Neural progenitor cell (in vitro differentiated cells): Measurements from ENCODE around the gene RUNX1. TPM values are rescaled to one million over a fixed set of nuclear protein-coding genes. Genes with fewer than 3 reads are reported as not detected.
A peak's percentile ranks its signal among the peaks of the same experiment; 100 is the strongest.

Source experiments
- DNase-seq: peaks from one replicate; pipeline ENCODE4 v3.0.0-alpha.2; 2016; ENCODE audit warnings: low spot score
- H2AFZ ChIP-seq: fragments of 200-600 bp; sonication (generic); replicated peaks from 2 replicates; pipeline ENCODE4 v1.6.1; 2016; ENCODE audit warnings: antibody characterized with exemption
- H3F3A ChIP-seq: fragments of 200-600 bp; sonication (generic); 2 replicates; pipeline ENCODE4 v1.6.1; 2016; ENCODE audit warnings: antibody characterized with exemption, low read depth
- H3K27ac ChIP-seq: fragments of 200-600 bp; sonication (generic); 2 replicates; pipeline ENCODE4 v1.5.1; 2016; ENCODE audit warnings: mild to moderate bottlenecking
- H3K27me3 ChIP-seq: fragments of 200-600 bp; sonication (generic); 2 replicates; pipeline ENCODE4 v1.6.1; 2016; ENCODE audit warnings: mild to moderate bottlenecking, moderate library complexity
- H3K36me3 ChIP-seq: fragments of 200-600 bp; sonication (generic); 2 replicates; pipeline ENCODE4 v1.5.1; 2016
- H3K4me1 ChIP-seq: fragments of 200-600 bp; sonication (generic); 2 replicates; pipeline ENCODE4 v1.6.1; 2016; ENCODE audit warnings: mixed run types
- H3K4me2 ChIP-seq: fragments of 200-600 bp; sonication (generic); 2 replicates; pipeline ENCODE4 v1.6.1; 2016
- H3K4me3 ChIP-seq: fragments of 200-600 bp; sonication (generic); 2 replicates; pipeline ENCODE4 v1.5.1; 2016
- H3K79me2 ChIP-seq: fragments of 200-600 bp; sonication (generic); 2 replicates; pipeline ENCODE4 v1.6.1; 2016; ENCODE audit warnings: low read depth
- H3K9ac ChIP-seq: fragments of 200-600 bp; sonication (generic); 2 replicates; pipeline ENCODE4 v1.6.1; 2016
- H3K9me3 ChIP-seq: fragments of 200-600 bp; sonication (generic); 2 replicates; pipeline ENCODE4 v1.5.1; 2016; ENCODE audit warnings: low read depth
- H4K20me1 ChIP-seq: fragments of 200-600 bp; sonication (generic); 2 replicates; pipeline ENCODE4 v1.6.1; 2016; ENCODE audit warnings: low read depth
- H3K27ac Mint-ChIP-seq: 3 replicates; pipeline ENCODE4 v1.8.0; 2021; ENCODE audit warnings: mixed read lengths
- H3K27me3 Mint-ChIP-seq: 2 replicates; pipeline ENCODE4 v1.8.0; 2022; ENCODE audit warnings: low read depth, mild to moderate bottlenecking, inconsistent platforms, moderate library complexity, mixed read lengths; ENCODE audit not compliant: insufficient read depth
- H3K36me3 Mint-ChIP-seq: 3 replicates; pipeline ENCODE4 v1.8.0; 2021; ENCODE audit warnings: mixed read lengths
- H3K4me1 Mint-ChIP-seq: 3 replicates; pipeline ENCODE4 v1.8.0; 2021; ENCODE audit warnings: mixed read lengths
- H3K4me3 Mint-ChIP-seq: 3 replicates; pipeline ENCODE4 v1.8.0; 2021; ENCODE audit warnings: mild to moderate bottlenecking, moderate library complexity, mixed read lengths
- H3K9me3 Mint-ChIP-seq: 3 replicates; pipeline ENCODE4 v1.8.0; 2020; ENCODE audit warnings: mixed read lengths
- CTCF ChIP-seq: fragments of 200-600 bp; sonication (generic); IDR thresholded peaks from 2 replicates; pipeline ENCODE4 v1.5.1; 2017; ENCODE audit warnings: antibody characterized with exemption, mild to moderate bottlenecking
- EZH2 ChIP-seq: fragments of 200-600 bp; sonication (generic); IDR thresholded peaks from 2 replicates; pipeline ENCODE4 v1.6.1; 2017; ENCODE audit warnings: antibody characterized with exemption, mild to moderate bottlenecking, moderate library complexity
- EZH2phosphoT487 ChIP-seq: fragments of 200-600 bp; sonication (generic); IDR thresholded peaks from 2 replicates; pipeline ENCODE4 v1.6.1; 2017; ENCODE audit warnings: antibody characterized with exemption
- total RNA-seq: library from RNA; depleted of rRNA; stranded (reverse); fragments of >200 nt; gene quantifications from 2 replicates; pipeline ENCODE4 v1.2.3, GENCODE V29; 2015; ENCODE audit warnings: low replicate concordance

Gene RUNX1
- total RNA-seq, 1 donor from 2014 or later: 0.09 TPM

GRCh38 chr21:34944015-34944755, 104.9 kb downstream of the RUNX1 start:
- Mint-ChIP-seq H3K27ac (no peak overlapping the region), H3K36me3 (no peaks in the 10 kb centered on the region), H3K27me3 (no peaks in the 10 kb centered on the region), H3K4me3 (no peak overlapping the region), H3K4me1 (peaks cover 12% of the 10 kb centered on the region), H3K9me3 (no peaks in the 10 kb centered on the region)
- H3K4me3 ChIP-seq: no peak overlapping the region
- H3K79me2 ChIP-seq: no peaks in the 10 kb centered on the region
- H3K4me1 ChIP-seq: peaks cover 21% of the 10 kb centered on the region
- H4K20me1 ChIP-seq: no peaks in the 10 kb centered on the region
- H3K27ac ChIP-seq: no peak overlapping the region
- DNase-seq: no peak
- H3K9me3 ChIP-seq: no peaks in the 10 kb centered on the region
- no peak overlapping the region for H3K9ac ChIP-seq
- H3K36me3 ChIP-seq: no peaks in the 10 kb centered on the region
- no peak overlapping the region for H2AFZ ChIP-seq
- TF ChIP-seq CTCF (no peak), EZH2phosphoT487 (no peak), EZH2 (no peak)
- H3F3A ChIP-seq: peaks cover 6% of the 10 kb centered on the region
- H3K27me3 ChIP-seq: peaks cover 27% of the 10 kb centered on the region
- no peak overlapping the region for H3K4me2 ChIP-seq

GRCh38 chr21:34942911-34943310, 106.2 kb downstream of the RUNX1 start:
- Histone ChIP-seq H3F3A (peaks cover 6% of the 10 kb centered on the region), H3K27ac (no peak overlapping the region), H3K9ac (no peak overlapping the region), H3K4me3 (no peak overlapping the region), H3K27me3 (peaks cover 28% of the 10 kb centered on the region), H4K20me1 (no peaks in the 10 kb centered on the region), H2AFZ (no peak overlapping the region), H3K36me3 (no peaks in the 10 kb centered on the region), H3K4me2 (no peak overlapping the region), H3K79me2 (no peaks in the 10 kb centered on the region), H3K4me1 (peaks cover 21% of the 10 kb centered on the region), H3K9me3 (no peaks in the 10 kb centered on the region)
- H3K4me3 Mint-ChIP-seq: no peak overlapping the region
- no peaks in the 10 kb centered on the region for H3K36me3 Mint-ChIP-seq
- H3K27ac Mint-ChIP-seq: no peak overlapping the region
- H3K27me3 Mint-ChIP-seq: no peaks in the 10 kb centered on the region
- DNase-seq: no peak
- TF ChIP-seq EZH2: no peak
- no peak for TF ChIP-seq EZH2phosphoT487
- no peak for TF ChIP-seq CTCF
- H3K9me3 Mint-ChIP-seq: no peaks in the 10 kb centered on the region
- H3K4me1 Mint-ChIP-seq: peaks cover 12% of the 10 kb centered on the region

GRCh38 chr21:34941162-34941561, 107.9 kb downstream of the RUNX1 start:
- Histone ChIP-seq H4K20me1 (no peaks in the 10 kb centered on the region), H3K9ac (no peak overlapping the region), H2AFZ (no peak overlapping the region), H3F3A (peaks cover 6% of the 10 kb centered on the region), H3K27me3 (peaks cover 31% of the 10 kb centered on the region), H3K9me3 (no peaks in the 10 kb centered on the region), H3K27ac (no peak overlapping the region), H3K4me2 (peak overlapping the region; percentile 25), H3K4me3 (no peak overlapping the region), H3K79me2 (no peaks in the 10 kb centered on the region), H3K4me1 (peaks cover 21% of the 10 kb centered on the region), H3K36me3 (no peaks in the 10 kb centered on the region)
- peak; percentile 56 for DNase-seq
- Mint-ChIP-seq H3K9me3 (no peaks in the 10 kb centered on the region), H3K4me3 (no peak overlapping the region), H3K27ac (no peak overlapping the region), H3K27me3 (no peaks in the 10 kb centered on the region), H3K36me3 (no peaks in the 10 kb centered on the region), H3K4me1 (peaks cover 22% of the 10 kb centered on the region)
- no peak for TF ChIP-seq CTCF
- TF ChIP-seq EZH2: no peak
- no peak for TF ChIP-seq EZH2phosphoT487
